Progenitor cell of endocrine pancreas (in vitro differentiated cells): Measurements from ENCODE around the gene FRG2. TPM values are rescaled to one million over a fixed set of nuclear protein-coding genes. Genes with fewer than 3 reads are reported as not detected.
"Not testable (repeated sequence)": the region's sequence is repeated elsewhere in the genome, so short reads cannot be mapped to it uniquely, and the experiment has no call there.

Experiments used
- DNase-seq: peaks from one replicate; pipeline ENCODE4 v3.0.0; 2021; ENCODE audit warnings: low spot score; ENCODE audit not compliant: unreplicated experiment
- H3K27ac Mint-ChIP-seq: 2 replicates; pipeline ENCODE4 v1.8.0; 2021; ENCODE audit warnings: mild to moderate bottlenecking, moderate library complexity, mixed read lengths
- H3K27me3 Mint-ChIP-seq: 2 replicates; pipeline ENCODE4 v1.8.0; 2021; ENCODE audit warnings: mixed read lengths
- H3K36me3 Mint-ChIP-seq: 2 replicates; pipeline ENCODE4 v1.8.0; 2022; ENCODE audit warnings: mixed read lengths; ENCODE audit not compliant: insufficient read depth
- H3K4me1 Mint-ChIP-seq: 2 replicates; pipeline ENCODE4 v1.8.0; 2021; ENCODE audit warnings: low read depth, mixed read lengths
- H3K4me3 Mint-ChIP-seq: 2 replicates; pipeline ENCODE4 v1.8.0; 2021; ENCODE audit warnings: low read depth, mild to moderate bottlenecking, moderate library complexity, mixed read lengths
- H3K9me3 Mint-ChIP-seq: 2 replicates; pipeline ENCODE4 v1.8.0; 2021; ENCODE audit warnings: low read depth, mixed read lengths
- long read RNA-seq: library from polyadenylated mRNA; unstranded; transcript quantifications from one replicate; pipeline ENCODE4 v2.0.0, GENCODE V29; 2020
- total RNA-seq: library from RNA; stranded (reverse); gene quantifications from 2 replicates; pipeline ENCODE4 v1.2.1, GENCODE V29; 2021

The FRG2 gene
- not detected in 2 replicates for total RNA-seq
- long read RNA-seq, result 0 reads

GRCh38 chr4:190027156-190027555, at the start of gene FRG2:
FRG2 (minus strand) TSS chr4:190027256; CDS start chr4:190027204, 52 bp downstream.
- H3K4me3 Mint-ChIP-seq, H3K27ac Mint-ChIP-seq, H3K4me1 Mint-ChIP-seq: not testable (repeated sequence)

GRCh38 chr4:190068351-190068750, 41.3 kb upstream of the FRG2 start:
- H3K9me3 Mint-ChIP-seq, H3K27ac Mint-ChIP-seq, H3K36me3 Mint-ChIP-seq, DNase-seq, H3K27me3 Mint-ChIP-seq, H3K4me3 Mint-ChIP-seq, H3K4me1 Mint-ChIP-seq: not testable (repeated sequence)

More at GRCh38 chr4:190027156-190027555, at the start of gene FRG2:
- not testable (repeated sequence) for H3K36me3 Mint-ChIP-seq, H3K9me3 Mint-ChIP-seq, DNase-seq, H3K27me3 Mint-ChIP-seq

GRCh38 chr4:190064805-190065204, 37.7 kb upstream of the FRG2 start:
- not testable (repeated sequence) for H3K4me3 Mint-ChIP-seq, H3K27me3 Mint-ChIP-seq, H3K27ac Mint-ChIP-seq, H3K36me3 Mint-ChIP-seq, DNase-seq, H3K4me1 Mint-ChIP-seq
- H3K9me3 Mint-ChIP-seq, result peaks cover 11% of the 10 kb centered on the region

GRCh38 chr4:190064342-190064741, 37.3 kb upstream of the FRG2 start, which contains the start of gene DBET:
DBET (plus strand) TSS chr4:190064502.
- not testable (repeated sequence) for H3K27me3 Mint-ChIP-seq, H3K4me1 Mint-ChIP-seq, H3K27ac Mint-ChIP-seq, H3K36me3 Mint-ChIP-seq, H3K4me3 Mint-ChIP-seq, DNase-seq
- peaks cover 11% of the 10 kb centered on the region for H3K9me3 Mint-ChIP-seq

- H3K9me3 Mint-ChIP-seq, H3K4me3 Mint-ChIP-seq, H3K27ac Mint-ChIP-seq, DNase-seq, H3K36me3 Mint-ChIP-seq, H3K4me1 Mint-ChIP-seq, H3K27me3 Mint-ChIP-seq: not testable (repeated sequence)
Measured at GRCh38 chr4:190058997-190059396, 31.9 kb upstream of the FRG2 start.

GRCh38 chr4:190049378-190050239, 22.6 kb upstream of the FRG2 start:
- H3K4me3 Mint-ChIP-seq, H3K36me3 Mint-ChIP-seq, H3K27ac Mint-ChIP-seq, H3K9me3 Mint-ChIP-seq, DNase-seq, H3K27me3 Mint-ChIP-seq, H3K4me1 Mint-ChIP-seq: not testable (repeated sequence)

GRCh38 chr4:190047627-190048026, 20.6 kb upstream of the FRG2 start:
- H3K4me1 Mint-ChIP-seq, DNase-seq, H3K27me3 Mint-ChIP-seq, H3K27ac Mint-ChIP-seq, H3K9me3 Mint-ChIP-seq, H3K4me3 Mint-ChIP-seq, H3K36me3 Mint-ChIP-seq: not testable (repeated sequence)

- H3K27me3 Mint-ChIP-seq, H3K4me3 Mint-ChIP-seq, H3K36me3 Mint-ChIP-seq, H3K27ac Mint-ChIP-seq, H3K4me1 Mint-ChIP-seq, H3K9me3 Mint-ChIP-seq, DNase-seq: not testable (repeated sequence)
Measured at GRCh38 chr4:190040873-190041272, 13.8 kb upstream of the FRG2 start.

GRCh38 chr4:190037704-190038388, 10.8 kb upstream of the FRG2 start:
- not testable (repeated sequence) for H3K27ac Mint-ChIP-seq, H3K4me3 Mint-ChIP-seq

GRCh38 chr4:190031264-190031663, 4.2 kb upstream of the FRG2 start:
- not testable (repeated sequence) for H3K9me3 Mint-ChIP-seq, H3K27me3 Mint-ChIP-seq, H3K27ac Mint-ChIP-seq, H3K4me3 Mint-ChIP-seq, H3K4me1 Mint-ChIP-seq, DNase-seq, H3K36me3 Mint-ChIP-seq

More at GRCh38 chr4:190037704-190038388, 10.8 kb upstream of the FRG2 start:
- H3K9me3 Mint-ChIP-seq, H3K4me1 Mint-ChIP-seq, H3K27me3 Mint-ChIP-seq, H3K36me3 Mint-ChIP-seq, DNase-seq: not testable (repeated sequence)

- H3K9me3 Mint-ChIP-seq, result peaks cover 17% of the 10 kb centered on the region
- not testable (repeated sequence) for DNase-seq, H3K4me1 Mint-ChIP-seq, H3K4me3 Mint-ChIP-seq, H3K27me3 Mint-ChIP-seq, H3K36me3 Mint-ChIP-seq, H3K27ac Mint-ChIP-seq
Measured at GRCh38 chr4:190022614-190023281, 4.3 kb downstream of the FRG2 start.

GRCh38 chr4:190021973-190022372, 5.1 kb downstream of the FRG2 start:
- not testable (repeated sequence) for H3K4me1 Mint-ChIP-seq, H3K36me3 Mint-ChIP-seq, H3K4me3 Mint-ChIP-seq, H3K27ac Mint-ChIP-seq, H3K27me3 Mint-ChIP-seq, DNase-seq
- peaks cover 18% of the 10 kb centered on the region for H3K9me3 Mint-ChIP-seq
